Measurements from ENCODE around the gene DOCK4.

The DOCK4 gene

DNA sequence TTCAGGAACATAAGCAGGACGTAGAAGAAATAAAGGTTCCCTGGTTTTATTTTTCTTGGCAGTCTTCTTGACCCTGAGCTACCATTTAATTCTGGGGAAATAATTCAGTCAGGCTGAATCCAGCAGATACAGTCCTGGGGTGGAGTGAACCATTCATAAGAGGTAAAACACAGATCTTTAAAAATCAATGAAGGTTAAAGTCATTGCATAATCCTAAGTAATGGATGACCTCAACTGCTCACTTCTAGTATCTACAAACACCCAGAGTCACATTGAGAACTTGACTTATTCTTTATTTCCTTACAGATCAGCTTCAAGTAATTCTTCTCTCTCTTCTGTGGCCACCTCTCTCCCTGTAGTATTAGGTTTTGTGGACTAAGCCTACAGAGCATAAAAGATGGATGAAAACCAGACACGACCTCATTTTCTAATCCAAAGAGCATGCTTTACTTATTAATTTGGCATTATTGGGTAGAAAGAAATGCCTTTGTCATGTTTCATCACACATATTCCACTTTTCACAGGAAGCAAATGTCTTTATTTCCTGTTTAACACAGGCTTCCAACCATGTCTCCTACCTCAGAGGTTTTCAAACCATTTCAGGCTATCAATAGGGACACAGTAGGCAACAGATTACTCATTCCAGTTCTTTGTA lies 461.6 kb downstream of the DOCK4 start:
- no peak for DNase-seq

GRCh38 chr7:111743244-111743847 lies 462.9 kb downstream of the DOCK4 start:
- no peak for DNase-seq

GRCh38 chr7:111741811-111742240 lies 464.4 kb downstream of the DOCK4 start:
- peak; percentile 56 for DNase-seq

- DNase-seq: no peak
Observed at GRCh38 chr7:111740942-111741341, 465.3 kb downstream of the DOCK4 start.

DNA sequence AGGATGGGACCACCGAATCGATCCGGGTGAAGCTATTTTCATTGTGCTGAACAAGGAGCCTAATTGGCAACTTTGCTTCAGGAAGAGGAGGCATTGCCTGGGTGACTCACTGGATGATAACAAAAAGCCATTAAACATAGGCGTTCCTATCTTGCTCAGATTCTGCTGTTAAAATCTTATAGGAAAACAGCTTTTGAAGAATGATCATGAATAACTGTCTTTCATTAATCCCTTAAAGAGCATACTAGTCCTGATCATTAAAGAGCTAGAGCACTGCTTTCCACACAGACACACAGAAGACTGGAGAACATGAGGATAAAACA lies 469.7 kb downstream of the DOCK4 start:
- DNase-seq: no peak

DNA sequence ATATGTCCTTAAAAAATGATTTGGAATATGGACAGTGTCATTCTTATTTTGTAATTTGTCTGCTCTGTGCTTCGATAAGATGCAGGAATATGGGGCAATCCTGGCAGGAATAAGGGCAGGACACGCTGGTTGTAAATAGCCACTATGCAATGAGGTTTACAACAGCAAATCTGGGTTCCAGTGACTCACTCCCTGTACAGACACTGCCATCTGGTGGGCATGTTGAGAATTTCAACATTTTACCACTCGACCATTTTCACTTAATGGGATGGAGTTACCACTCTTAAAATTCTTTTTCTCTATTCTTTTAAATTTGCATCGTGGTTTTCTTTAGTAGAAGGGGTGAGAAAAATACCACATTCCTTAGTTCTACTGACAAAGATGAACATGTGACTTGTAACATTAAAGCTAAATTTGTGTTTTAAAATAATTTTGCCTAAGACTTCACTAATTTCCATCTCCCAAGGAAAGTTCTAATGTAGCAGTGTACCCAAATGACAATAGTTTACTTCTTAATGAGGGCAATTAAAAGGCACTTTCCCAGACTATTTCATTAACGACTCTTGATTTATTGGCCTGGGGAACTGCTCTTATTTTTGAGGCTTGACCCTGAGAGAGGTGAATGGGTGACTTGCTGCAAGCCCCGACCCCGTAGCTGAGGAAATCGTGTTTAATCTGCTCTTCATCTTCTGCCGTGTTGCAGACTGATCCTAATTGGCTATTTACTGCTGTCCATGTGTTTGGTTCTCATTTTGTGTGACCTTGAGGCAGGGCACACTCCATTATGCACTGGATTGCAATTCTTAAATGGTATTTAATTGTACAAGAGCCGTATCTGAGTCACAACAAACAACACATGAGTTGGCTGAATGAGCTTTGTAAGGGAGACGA lies 470.3 kb downstream of the DOCK4 start:
- peak; percentile 63 for DNase-seq

DNA sequence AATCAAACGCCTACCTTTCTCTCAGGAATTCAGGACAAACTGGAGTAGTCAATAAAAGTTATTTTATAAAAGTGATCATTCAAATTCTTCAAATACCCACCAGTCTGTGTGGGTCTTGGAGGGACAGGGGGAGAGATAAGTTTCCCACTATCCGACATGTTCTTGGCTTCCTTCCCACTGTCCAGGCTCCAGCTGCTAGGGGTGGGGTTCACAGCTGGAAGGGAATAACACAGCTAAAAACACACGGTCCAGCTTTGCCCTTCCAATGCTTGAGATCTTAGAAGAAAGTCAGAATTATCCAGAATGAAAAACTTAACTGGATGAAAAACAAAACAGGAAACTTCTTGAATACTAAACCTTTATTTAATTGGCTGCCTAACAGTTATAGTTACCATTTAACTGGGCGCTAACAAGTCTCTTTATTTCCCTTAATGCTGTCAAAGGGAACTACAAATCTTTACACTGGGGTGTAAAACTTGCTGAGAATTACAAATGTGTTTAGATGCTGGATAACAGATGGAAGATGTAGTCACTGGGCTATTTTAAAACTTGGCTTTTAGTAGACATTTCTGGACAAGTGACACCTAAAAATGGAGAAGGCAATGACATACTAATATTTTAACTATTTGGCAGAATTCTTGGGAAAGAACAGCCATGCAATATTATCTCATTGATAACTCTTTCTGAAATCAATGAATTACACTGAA lies 471.1 kb downstream of the DOCK4 start:
- DNase-seq: no peak

DNA sequence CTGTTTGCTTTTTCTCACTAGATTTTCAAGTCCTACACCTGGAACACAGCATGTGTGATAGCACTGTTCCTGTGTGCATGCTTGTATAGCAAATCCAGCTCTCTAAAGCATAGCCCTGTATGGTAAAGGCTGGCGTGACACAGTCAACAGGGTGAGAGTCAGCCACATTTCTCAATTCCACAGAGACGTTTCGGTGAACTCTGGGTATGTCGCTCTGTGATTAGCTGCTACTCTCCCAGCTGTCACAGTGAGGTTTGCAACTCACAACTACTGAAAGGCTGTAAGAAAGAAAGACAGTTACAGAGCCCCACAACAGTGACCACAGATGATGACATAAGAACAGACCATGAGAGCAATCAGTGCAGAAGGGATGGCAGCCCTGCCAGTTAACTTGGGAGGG lies 473.3 kb downstream of the DOCK4 start:
- DNase-seq: no peak

DNA sequence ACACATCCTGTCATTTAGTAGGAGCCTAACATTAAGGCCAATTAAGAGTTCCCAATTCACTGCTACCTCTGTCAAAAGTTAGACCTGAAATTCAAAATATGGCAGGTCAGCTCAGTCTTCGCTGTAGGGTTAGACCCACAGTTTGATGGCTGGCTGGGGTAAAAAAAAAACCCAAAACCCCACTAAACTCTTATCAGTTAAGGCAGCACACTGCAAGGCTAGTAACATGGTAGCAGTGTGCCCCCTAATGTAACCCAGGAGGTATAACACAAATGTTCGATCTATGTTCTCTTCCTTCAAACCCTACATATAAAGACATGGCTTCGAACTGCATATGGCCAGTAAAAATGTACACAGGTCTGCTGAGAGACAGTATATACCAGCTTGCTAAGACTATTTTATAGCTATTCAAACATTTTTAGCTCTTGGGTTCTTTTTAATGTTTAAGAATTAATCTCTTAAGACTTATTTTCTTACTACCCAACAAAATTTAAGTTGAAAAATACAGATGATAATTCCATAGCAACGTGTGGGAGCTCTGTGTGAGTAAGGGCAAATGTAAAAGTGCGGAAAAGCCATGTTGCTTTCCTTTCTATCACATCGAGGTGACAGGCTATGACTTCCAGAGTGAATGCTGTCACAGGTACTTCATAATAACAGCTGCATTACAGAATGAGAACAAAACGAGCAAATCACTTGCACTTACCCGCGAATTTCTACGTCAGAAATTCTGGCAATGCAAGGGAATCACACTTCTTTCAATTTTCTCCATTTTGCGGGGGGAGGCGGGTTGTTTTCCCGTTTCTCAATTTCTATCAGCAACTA lies 475.5 kb downstream of the DOCK4 start:
- no peak for DNase-seq

DNA sequence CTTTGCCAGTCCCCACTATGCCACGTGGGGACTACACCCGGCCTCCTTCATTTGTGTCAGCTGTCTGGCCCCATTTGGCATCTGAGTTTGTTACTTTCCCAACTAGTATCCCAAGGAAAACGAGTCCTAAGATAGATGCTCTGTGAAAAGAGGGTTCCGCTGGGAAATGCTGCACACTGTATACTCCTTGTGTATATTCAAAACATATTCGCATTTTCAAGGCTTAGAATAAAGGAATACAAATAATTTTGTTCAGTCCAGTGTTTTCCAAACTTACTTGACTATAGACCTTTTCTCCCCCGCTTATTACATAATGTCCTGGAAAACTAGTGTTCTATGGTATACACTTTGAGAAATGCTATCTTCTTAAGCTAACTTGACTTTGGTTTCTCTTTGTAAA lies 476.1 kb downstream of the DOCK4 start:
- DNase-seq: no peak

- no peak for DNase-seq
Observed at GRCh38 chr7:111729483-111729882, 476.7 kb downstream of the DOCK4 start.

- DNase-seq: no peak
Observed at GRCh38 chr7:111728635-111728995, 477.6 kb downstream of the DOCK4 start.

- no peak for DNase-seq
Observed at GRCh38 chr7:111727905-111728634, 478.1 kb downstream of the DOCK4 start.

DNA sequence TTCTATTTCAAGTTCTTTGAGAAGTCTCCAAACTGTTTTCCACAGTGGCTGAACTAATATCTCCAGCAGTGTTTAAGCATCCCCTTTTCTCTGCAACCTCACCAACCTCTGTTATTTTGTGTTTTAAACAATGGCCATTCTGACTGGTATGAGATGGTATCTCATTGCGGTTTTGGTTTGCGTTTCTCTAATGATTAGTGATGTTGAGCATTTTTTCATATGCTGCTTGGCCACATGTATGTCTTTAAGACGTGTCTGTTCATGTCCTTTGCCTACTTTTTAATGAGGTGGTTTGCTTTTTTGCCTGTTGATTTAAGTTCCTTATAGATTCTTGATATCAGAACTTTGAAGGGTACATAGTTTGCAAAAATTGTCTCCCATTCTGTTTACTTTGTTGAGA lies 487.3 kb downstream of the DOCK4 start:
- no peak for DNase-seq

DNA sequence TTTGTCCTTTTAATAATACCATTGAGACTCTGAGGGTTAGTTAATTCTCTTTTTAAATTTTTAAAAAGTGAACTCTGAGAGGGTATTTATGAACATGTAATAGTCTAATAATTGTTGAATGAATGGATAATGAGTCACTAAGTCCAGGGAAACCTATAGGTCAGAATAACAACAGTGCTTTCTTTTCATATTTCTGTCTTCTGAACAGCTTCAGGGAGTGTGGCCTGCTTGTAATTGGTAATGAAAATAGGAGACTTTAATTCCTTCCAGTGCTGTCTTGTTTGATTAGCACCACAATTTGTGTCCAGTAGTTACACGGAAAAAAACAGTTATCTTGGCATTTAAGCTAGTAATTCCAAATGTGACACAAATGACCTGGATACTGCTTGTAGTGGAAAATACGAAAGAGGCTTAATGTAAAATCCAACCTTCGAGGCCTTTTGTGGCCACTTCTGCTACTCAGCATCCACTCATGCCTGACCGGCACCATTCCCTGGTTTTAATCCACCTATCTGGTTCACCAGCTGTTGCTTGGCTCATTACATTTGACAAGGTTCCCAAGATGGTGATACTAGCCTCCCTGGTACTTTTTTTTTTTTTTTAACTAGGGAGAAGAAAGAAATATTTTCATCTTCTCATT lies 494.7 kb downstream of the DOCK4 start:
- DNase-seq: no peak

DNA sequence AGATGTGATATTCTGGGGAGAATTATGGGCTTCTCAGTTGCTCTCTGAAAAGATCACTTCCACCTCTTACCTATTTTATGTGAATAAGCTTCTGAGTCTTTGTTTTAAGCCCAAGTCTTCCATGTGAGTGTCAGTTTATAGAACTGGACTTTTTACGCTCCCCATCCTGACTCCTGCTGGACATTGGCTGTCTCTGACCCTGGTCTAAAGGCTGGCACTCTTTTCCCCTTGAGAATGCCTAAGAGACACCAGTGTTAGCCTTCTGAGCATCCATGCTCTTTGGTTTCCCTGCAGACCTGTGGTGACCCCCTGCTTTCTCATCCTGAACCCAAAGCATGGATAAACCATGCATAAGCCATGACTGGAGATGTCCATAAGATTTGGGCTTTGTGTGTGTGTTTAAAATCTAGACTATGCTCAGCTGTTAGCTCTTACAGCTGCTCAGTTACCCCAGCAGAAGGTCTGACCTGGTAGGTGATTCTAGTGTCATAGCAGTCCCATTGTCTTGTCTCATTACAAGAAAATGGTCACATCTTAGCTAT lies 495.3 kb downstream of the DOCK4 start:
- DNase-seq: no peak

- no peak for DNase-seq
Observed at GRCh38 chr7:111708072-111708471, 498.1 kb downstream of the DOCK4 start.

DNA sequence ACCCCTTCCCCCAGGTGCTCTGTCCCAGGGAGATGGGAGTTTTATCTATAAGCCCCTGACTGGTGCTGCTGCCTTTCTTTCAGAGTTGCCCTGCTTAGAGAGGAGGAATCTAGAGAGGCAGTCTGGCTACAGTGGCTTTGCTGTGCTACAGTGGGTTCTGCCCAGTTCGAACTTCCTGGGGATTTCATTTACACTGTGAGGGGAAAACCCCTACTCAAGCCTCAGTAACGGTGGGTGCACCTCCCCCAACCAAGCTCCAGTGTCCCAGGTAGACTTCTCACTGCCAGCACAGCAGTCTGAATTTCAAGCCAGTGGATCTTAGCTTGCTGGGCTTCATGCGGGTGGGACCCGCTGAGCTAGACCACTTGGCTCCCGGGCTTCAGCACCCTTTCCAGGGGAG lies 500.4 kb downstream of the DOCK4 start:
- DNase-seq: no peak

DNA sequence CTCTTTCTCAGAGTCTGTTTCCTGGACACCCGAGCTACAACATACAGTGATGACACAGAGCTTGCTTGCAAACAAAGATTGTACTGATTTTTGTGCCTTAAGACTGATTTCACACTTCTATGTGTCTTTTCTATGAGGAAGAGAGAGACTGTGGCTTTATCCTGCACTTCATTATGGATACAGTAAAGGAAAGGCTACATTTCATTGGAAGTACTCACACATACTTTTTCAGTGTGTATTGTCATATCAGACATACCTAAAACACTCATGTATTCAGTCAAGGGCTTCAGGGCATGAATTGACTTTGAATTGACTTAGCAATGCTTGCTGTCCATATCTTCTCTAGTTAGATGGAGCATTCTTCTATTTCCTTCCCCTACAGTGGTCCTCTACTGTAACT lies 508.4 kb downstream of the DOCK4 start:
- no peak for DNase-seq

GRCh38 chr7:111694376-111694775 lies 511.8 kb downstream of the DOCK4 start:
- no peak for DNase-seq
